Lung microvascular endothelial cell (primary cell): ENCODE results near the gene ATP7B. TPM values are rescaled to one million over a fixed set of nuclear protein-coding genes. Genes with fewer than 3 reads are reported as not detected.

Experiments used
- DNase-seq, 2 donors: peaks; one replicate each; pipeline versions ENCODE4 v3.0.0 to v3.0.0-alpha.2; 2010; ENCODE audit warnings: low read depth in 2 of 2
- total RNA-seq: library from RNA; depleted of rRNA; stranded (reverse); fragments of >200 nt; gene quantifications from 2 replicates; pipeline ENCODE4 v1.2.1, GENCODE V29; 2014

The ATP7B gene
- total RNA-seq, 1 donor from 2014 or later: 4.6 TPM

DNA sequence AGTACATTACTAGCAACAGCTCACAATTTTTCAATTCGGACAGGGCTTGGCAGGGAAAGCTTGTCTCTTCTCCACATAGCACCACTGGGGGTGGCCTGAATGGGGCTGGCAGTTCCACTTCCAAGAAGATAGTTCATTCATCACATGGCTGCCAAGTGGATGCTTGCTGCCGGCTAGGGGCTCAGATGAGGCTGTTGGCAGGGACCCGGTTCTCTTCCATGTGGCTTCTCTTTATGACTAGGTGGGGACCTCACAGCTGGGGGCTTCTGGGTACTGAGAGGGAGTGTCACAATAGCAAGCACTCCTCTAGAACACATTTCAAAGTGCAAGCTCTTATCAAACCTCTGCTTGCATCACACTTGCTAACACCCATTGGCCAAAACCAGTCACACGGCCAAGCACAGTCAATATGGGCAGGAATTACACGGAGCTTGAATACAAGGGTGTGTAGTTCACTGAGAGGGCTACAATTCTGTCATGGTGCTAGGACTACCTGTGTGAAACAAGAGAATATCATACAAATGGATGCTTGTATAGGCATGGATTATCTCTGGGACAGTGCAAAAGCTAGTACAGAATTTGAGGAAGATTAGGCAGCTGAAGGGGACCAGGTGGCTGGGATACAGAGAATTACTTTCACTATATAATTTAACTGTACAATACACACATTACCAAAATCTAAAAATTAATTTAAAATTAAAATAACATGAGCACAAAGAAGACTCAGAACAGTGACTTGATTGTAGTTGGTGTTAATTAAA is 32.3 kb downstream of the ATP7B start:
- DNase-seq: no peak

DNA sequence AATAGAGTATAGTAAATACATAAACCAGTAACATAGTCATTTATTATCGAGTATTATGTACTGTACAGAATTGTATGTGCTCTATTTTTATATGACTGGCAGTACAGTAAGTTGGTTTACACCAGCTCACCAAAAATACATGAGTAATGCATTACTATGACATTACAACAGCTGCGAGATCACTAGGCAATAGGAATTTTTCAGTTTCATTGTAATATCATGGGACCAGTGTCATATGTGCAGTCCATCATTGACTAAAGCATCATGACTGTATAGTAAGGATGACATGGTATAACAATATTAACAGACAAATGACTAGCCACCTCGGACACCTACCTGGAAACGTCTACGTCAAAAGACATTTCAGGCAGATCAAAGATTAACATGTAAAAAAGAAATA is 33.6 kb downstream of the ATP7B start:
- no peak for DNase-seq

DNA sequence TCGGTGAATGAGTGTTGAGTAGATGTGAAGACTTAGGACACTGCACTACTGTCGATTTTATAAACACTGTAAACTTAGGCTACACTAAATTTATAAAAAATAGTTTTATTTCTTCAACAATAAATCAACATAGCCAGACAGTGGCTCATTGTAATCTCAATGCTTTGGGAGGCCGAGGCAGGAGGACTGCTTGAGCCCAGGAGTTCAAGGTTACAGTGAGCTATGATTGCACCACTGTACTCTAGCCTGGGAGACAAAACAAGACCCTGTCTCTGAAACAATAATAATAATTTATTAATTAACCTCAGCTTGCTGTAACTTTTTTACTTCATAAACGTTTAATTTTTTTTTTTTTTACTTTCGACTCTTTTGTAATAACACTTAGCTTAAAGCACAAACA is 34.4 kb downstream of the ATP7B start:
- no peak for DNase-seq

DNA sequence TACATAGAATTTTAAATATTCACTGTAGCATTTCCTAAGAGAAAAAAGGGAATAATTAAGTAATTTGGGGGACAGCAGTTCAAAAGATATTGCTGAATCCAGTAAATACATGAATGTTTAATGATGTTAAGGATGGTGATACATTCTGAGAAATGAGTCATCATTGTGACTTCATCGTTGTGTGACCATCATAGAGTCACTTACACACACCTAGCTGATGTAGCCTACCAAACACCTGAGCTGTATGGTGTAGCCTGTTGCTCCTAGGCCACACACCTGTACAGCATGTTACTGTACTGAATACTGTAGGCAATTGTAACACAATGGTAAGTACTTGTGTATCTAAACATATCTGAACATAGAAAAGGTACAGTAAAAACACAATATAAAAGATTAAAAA is 34.8 kb downstream of the ATP7B start:
- no peak for DNase-seq

DNA sequence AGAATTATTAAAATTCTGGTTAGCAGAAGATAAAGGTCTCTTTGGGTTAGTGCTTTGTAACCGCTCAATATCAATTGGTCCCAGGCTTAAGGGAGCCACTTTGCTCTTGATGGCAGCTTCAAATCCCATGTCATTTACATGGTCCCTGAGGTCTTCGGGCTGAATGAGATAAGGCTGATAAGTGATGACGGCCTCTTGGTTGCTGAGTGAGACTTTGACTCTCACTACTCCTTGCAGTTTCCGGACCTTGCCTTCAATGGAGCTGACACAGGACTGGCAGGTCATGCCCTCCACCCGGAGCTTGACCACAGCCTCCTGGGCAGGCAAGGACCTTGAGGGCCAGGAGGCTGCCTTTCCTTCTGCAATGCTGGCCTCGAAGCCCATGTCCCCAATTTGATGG is 36.8 kb downstream of the ATP7B start:
- no peak for DNase-seq

DNA sequence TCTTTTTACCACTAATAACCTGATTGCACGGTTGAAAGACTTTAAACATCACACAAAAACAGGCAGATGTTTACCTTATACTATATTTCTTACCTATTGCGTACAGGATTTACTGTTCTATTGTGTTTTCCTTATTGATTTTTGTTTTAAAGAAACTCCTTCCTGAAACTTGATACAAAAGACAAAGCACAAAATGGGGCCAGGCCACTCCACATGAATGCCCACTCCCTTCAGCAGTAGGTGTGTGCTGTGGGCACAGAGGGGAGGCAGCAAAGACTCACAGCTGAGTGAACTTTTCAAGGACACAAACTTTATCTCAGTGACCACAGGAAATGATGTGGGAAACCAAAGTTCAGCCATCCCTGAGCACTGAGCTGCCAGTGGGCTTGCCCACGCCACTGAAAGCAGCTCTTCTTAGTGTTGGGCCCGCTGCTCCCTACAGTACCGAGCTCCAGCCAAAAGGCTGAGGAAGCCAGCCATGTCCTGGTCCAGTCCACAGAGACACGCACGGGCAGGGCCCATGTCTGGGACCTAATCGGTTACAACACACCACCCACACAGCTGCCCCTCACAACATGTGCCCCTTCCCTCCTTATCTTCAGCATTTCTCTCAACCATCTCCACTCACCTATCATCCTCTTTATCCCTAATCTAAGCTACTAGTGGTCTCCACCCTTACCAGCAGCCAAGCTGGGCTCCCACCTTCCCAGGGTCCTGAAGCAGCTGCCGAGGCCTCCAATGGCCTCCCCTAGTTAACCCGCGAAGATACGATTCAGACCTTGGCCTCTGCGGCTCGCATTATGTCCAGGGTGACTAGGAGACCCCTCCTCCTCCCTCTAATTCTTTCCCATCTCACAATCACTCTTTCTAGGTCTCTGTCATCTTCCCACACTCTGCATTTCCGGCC is 39.5 kb downstream of the ATP7B start:
- DNase-seq: no peak

DNA sequence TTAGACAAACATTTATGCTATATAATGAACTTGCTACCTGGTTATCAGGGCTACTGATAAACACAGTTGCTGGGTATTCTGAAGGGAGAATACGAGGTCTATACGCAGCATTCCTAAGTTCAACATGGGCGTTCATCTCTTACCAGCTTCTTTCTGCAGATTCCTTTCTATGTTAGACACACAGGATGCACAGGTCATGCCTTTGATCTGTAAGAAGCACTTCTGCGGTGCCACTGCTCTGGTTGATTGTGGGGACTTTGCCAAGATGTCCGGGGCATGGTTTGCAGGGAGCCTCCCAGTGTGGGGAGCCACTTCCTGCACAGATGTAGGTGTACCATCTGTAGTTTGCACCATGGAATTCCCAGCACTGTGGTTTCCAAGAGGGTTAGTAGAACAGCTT is 40.9 kb downstream of the ATP7B start:
- DNase-seq: no peak

DNA sequence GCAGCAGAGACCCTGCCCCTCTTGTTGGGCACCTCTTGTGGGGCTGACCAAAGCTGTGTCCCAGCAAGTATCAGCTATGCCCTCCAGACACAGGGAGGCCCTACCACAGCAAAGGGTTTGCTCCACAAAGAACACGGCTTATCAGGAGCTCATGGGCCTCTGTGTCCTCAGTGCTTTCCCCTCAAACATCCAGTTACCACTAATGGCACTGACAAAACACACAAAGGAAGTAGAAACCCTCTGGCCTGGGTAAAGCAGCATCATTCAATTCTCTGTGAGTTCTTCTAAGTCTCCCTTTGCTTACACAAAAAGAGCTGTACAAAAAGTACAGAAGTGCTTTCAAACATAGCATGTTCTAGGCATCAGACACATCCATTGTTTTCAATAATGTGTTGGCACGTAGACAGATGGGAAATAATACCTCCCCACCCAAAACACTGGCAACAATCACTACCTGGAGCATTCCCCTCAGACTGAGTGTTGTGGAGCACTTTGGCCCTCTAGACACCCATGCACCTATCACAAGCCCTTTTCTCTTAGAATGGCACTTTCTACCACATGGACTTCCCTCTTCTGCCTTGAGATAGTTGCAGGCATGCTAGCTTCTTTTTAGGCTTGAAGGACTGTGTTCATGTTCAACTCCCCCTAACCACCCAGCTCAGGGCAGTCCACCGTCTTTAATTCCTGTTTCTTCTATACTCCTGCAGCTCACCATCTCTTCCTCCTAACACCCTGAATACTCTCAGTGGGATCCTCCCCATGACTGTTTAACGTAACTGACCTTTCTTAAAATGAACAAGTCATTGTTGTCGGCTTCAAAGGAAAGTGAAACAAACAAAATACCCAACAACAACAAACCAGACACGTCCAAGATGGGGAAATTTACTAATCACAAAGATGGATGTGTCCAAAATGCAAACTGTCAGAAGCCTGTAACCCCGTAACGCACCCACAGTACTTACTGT is 43.5 kb downstream of the ATP7B start:
- peak in 1 of 2 donors; percentile 28 for DNase-seq

DNA sequence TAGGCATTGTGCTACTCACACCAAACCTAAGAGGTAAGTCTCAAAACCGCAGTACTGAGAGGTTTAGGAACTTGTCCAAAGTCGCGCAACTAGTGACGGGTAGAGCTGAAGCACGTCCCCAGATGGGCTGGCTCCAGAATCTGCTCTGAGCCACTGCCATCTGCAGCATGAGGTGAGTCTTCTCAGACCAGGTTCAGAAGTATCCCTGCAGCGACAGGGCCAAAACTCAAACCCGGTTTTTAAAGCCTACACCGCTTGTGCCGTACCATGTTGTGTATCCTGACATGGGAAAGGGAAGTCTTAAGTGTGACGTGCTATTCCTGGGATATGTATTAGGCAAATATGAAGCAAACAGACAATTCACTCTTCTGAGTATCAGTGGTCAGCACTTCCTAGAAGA is 45.1 kb downstream of the ATP7B start:
- DNase-seq: no peak

DNA sequence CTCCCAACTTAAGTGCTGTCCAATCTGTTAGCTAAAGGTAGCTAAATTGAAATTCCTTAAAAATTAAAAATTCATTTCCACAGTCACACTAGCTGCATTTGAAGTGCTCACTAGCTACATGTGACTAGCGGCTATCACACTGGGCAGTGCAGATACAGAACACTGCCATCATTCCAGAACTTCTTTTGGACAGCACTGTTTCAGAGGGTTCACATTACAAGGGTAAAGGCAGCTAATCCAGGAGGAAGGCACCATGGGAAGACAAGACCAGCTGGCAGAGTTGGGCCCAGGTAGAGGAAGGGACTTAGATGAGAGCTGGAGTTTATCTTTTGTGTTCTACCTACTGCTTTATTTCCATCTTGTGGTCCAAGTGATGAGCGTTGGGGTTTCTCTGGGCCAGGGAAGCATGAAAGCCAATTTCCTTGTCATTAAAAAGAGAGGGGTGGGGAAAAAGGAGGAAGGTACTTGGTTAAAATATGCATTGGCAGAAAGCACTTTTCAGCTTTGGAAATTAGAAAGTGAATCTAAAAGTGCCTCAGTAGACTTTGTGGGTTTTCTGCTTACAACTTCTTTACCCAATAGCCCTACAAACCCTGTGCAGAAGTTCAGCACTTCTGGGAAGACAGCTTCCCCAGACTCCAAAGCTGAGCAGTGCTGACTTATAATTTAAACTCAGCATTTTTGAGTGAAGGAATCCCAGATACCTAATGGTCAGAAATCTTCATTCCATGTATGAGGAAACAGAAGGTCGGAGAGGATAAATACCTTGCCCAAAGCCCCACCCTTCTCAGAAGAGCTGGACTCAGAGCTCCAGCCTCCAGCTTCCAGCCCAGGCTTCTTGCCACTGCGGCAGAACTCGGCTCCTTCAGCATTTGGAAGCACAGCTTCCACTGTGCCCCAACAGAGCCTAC is 49.5 kb downstream of the ATP7B start:
- no peak for DNase-seq

DNA sequence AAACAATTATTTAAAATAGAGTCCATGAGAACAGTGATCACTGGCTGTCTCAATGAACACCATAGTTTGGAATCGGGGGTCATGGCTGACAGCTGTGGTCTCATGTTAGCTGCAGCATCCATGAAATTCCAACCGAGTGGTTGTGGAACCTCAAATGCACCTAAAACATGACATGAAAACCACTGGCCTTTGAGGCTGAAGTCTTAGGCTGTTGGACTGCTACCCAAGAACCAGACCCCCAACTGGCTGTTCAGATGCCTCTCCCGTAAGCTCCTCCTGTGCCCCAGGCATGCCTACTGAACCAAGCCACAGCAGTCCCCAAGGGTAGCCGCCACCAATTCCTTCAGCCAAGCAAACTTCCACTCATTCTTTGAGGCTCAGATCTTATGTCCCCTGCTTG is 50.5 kb downstream of the ATP7B start:
- DNase-seq: no peak

DNA sequence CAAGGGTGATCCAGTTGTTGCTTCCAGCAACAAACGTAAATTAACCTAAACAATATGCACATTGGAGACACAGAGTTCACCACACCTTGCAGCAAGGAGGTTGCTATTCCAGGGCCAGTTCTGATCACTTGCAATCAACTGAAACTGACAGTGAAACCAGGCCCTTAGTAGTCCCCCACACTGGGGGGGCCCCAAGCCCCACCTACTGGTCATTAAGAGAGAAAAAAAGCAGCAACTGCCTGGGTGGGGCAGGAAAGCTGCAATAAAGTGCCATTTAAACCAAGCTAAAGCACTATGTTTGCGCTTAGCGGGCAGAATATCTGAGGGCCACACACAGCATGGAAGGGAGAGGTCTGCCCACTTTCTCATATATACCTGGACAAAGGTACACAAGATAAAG is 51.5 kb downstream of the ATP7B start:
- DNase-seq: no peak

DNA sequence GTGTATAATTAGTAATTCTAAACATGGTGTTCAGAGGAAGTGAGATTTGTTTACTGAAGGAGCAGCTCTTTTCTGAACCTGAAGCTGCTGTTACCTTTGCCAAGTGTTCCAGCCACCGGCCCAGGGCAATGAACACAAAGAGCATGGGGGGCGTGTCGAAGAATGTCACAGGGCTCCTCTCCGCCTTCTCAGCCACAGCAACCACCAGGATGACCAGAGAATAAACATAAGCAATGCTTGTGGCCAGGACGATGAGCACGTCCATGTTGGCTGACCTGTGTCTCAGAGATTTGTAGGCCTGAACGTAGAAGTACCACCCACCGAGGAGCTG is 53.1 kb downstream of the ATP7B start:
- no peak for DNase-seq

DNA sequence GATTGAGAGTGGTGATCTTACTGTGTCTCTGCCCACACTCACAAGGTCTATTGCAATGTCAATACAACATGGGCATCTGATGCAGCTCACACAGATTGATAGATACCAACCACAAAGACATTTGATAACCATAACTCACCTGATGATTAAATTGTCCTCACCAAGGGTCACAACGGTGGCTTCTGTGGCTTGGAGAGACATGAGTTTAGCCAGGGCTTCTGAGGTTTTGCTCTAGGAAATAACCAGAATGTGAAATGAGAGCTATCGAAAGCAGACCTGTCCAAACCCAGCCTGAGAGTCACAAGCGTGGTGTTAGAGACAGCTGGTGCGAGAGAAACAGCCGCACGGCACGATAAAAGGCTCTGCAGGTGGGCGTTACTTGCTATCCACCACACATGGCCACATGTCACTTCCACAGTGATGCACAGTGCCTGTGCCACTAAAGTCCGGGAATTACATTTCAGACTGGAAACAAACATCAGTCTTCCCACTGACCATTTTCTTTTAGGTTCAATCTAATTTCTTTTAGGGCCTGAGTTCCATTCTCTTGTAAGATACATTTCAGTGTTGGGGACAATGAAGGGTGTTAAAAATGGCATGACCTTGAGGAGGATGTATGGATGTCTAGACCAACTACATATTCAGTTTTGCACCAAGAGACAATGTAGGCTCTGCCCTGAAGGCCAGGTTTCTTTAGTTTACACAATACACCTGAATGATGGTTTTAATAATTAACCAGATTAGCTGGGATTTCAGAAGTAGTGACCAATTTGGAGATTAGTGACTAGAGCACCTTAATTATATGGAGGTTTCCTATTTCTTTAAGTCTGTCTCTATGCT is 53.7 kb downstream of the ATP7B start:
- DNase-seq: no peak

DNA sequence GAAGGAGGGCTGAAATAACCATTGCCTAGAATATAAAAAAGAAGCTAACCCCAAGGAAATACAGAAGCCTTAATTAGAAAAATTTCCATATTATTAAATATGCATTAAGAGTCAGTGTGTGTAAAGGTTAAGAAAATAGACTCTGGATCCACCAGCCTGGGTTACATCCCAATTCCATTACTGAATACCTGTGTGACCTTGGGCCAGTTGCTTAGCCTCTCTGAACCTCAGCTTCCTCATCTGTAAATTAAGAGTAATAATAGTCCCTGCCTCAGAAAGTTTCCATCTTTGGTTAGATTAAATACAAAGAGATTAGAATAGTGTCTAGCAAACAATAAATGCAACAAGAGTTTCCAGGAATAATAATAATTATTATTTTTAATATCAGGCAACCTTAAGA is 54.5 kb downstream of the ATP7B start:
- no peak for DNase-seq

DNA sequence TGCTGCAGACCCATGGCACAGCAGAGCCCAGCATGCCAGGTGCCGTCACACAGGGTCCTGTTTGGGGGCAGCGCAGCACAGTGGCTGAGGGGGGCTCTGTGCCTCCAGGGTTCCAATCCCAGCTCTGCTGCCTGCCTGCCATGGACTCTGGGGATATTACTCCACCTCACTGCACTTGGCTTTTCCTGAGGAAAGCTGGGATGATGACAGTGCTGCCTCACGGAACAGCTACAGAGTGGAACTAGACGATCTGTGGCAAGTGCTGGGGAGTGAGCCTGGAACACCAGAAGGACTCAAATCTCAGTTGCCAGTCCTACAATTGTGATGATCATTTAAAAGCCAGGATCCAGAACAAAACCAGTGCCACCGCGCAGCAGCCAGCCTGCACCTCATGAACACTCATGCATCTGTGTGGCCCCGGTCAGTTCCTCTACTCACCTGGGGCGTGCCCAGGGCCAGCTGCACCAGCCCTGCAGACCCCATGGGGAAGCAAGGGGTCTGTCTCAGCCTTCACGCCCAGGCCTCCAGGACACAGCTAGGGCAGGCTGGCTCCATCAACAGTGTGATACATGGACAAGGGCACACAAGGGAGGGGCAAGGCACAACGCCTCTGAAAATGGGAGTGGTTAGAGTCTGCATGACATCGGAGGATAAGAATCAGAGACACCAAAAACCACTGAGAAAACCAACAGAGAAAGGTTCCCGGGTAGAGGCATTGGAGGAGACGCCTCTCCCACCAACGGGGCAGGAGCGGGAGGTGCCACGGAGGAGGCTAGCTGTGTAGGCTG is 55.2 kb downstream of the ATP7B start:
- no peak for DNase-seq

DNA sequence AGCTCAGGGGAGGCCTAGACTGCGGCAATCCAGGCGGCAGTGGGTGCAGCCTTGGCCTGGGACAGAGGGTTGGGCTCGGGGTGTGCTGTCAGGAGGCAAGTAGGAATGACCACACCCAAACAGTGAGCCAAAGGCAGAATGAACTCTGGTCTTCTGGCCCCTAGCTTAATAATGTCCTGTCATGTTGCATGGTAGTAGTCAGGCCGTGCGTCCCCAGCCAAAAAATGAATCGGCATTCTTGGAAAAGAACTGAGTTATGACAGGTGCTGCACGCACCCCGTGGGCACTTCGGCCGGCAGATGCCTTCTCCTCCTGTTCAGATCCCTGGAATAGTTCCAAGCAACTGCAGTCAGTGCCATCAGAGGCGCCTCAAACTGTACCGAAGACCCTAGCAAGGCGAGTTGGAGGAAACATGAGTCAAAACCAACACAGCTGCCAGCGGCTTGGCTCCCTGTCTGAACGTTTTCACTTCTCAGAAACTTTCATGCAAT is 55.9 kb downstream of the ATP7B start:
- DNase-seq: peak in 1 of 2 donors; percentile 27

DNA sequence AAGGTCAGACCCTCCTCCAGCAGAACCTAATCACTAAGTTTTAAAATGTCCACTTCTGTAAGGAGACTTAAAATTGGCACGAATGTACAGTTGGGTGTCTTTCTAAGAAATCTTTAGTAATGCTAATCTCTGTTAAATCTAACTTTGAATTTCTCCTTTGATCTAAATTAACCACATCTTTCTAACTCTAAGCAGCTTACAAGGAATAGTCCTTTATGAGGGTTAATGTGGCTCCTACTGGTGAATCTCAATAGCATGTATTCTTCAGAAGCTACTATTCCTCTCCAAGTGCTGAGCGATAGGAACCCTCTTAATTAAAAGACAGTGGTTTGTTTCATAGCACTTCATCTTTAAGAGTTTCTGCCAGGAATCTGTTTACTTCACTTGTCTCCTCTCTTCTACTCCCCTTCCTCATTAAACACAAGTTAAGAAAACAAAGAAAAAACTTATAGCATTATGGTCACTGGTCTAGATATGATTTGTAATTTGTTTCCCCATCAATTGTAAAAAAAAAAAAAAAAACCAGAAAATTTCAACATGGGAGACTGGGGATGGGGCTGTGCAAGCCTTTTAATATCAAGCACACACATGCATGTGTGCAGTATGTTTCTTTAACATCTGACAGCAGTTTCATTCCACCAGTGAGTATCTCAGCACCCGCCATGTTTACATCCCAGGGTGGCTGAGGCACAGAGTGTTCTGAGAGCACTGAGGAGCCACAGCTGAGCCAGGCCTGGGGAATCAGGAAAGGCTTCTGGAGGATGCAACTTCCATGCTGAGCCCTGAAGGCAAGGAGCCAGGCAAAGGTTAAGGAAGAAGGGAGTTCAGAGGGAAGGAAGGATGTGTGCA is 57.7 kb downstream of the ATP7B start:
- DNase-seq: no peak
